Measurements from ENCODE around the gene MOXD1. TPM values are rescaled to one million over a fixed set of nuclear protein-coding genes. Genes with fewer than 3 reads are reported as not detected.

The MOXD1 gene
- polyA plus RNA-seq, 1 of the 3 experiments (the other 2 are of a cell fraction) = 252 TPM

DNA sequence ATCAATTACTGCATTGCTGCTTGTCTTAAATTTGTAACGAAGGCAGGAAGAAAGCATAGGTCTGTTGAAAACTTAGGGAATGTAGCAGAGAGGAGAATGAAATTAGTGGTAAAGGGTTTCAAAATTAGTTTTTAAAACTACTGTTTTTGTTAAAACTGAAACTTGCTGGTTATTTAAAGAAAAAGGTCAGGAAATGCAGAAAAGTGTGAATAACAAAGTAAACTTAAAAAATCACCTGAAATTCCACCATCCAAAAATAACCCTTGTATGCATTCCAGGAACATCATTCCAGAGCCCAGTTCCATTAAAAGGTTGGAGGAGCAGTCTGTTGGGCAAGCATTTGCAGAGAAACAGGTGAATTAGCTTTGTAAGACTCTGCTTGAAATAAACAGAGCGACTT is 3.1 kb upstream of the MOXD1 start (continued):
- TF ChIP-seq TAF1 (IDR thresholded peaks at IDR 0.05; ENCODE audit: borderline replicate concordance, low read depth, low read length) = no peak
- no peak for TF ChIP-seq CTCF (IDR thresholded peaks at IDR 0.05)
- TF ChIP-seq TEAD4 (IDR thresholded peaks at IDR 0.05; ENCODE audit: borderline replicate concordance, insufficient read depth) = no peak
- no peak for TF ChIP-seq RXRA (IDR thresholded peaks at IDR 0.05; ENCODE audit: borderline replicate concordance, low read depth)

GRCh38 chr6:132401618-132402285 is 477 bp upstream of the MOXD1 start:
- DNase-seq = no peak
- ChIA-PET CTCF (no interaction called here), POLR2A (no interaction called here)
- Histone ChIP-seq H3K36me3 (replicated peaks in 1 of 2; ENCODE audit: control insufficient read depth in 1 of 2, insufficient read depth in 2 of 2, low read length in 1 of 2) (no peaks in the 10 kb centered on the region), H3K27ac (ENCODE audit: low read depth in 2 of 2, low read length in 1 of 2) (peak overlapping the region; percentile 60 to 62), H3K4me1 (ENCODE audit: control insufficient read depth in 1 of 2, insufficient read depth in 2 of 2, low read depth in 1 of 2, low read length in 1 of 2) (peaks cover 0 to 2% of the 10 kb centered on the region in 2 experiments; a peak in 2 of 4 replicates), H3K4me3 (ENCODE audit: low read depth in 2 of 2, low read length in 1 of 2) (peak overlapping the region; percentile 57 to 75), H3K4me2 (peak overlapping the region; percentile 79), H2AFZ (ENCODE audit: low read depth) (peak overlapping the region; percentile 92), H3K27me3 (ENCODE audit: insufficient read depth) (peaks cover 20% of the 10 kb centered on the region; the same call in 1 of the 2 replicates), H3K9me3 (no peaks in the 10 kb centered on the region), H3K79me2 (ENCODE audit: insufficient read depth) (peaks cover 37% of the 10 kb centered on the region), H3K9ac (peak overlapping the region; percentile 86; the same call in 1 of the 2 replicates), H3F3A (replicated peaks; ENCODE audit: insufficient read depth) (peaks cover 20% of the 10 kb centered on the region), H3K9me2 (no peaks in the 10 kb centered on the region), H4K20me1 (ENCODE audit: insufficient read depth) (no peaks in the 10 kb centered on the region)
- no peak for TF ChIP-seq RXRA (IDR thresholded peaks at IDR 0.05; ENCODE audit: borderline replicate concordance, low read depth)
- TF ChIP-seq POLR2AphosphoS5 (IDR thresholded peaks at IDR 0.05; ENCODE audit: low read depth, low read length) = peak; percentile 12; the same call in 1 of the 2 replicates
- WGBS (ENCODE audit: low lambda C conversion rate) = 9% methylated on average over 32 of the region's 35 CpGs

DNA sequence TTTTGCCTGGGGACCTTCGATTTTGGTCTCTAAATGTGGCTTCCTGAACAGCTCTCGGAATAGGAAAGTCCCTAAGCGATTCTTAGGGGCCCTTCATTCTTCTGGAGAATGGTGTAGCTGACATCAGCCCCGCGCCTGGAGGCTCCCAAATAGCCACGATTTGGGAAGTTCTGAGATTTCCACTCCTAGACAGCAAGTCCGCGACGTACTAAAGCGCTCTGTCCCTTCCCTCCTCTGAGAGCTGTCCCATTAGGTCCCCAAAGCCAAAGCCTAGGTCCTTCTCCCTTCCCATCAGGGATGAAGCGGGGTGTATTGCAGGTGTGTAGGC is 756 bp downstream of the MOXD1 start:
- Histone ChIP-seq H2AFZ (ENCODE audit: low read depth) (peak overlapping the region; percentile 68; the same call in 1 of the 2 replicates), H3F3A (replicated peaks; ENCODE audit: insufficient read depth) (peaks cover 16% of the 10 kb centered on the region), H3K4me3 (ENCODE audit: low read depth in 2 of 2, low read length in 1 of 2) (peak overlapping the region; percentile 57 to 75), H3K27me3 (ENCODE audit: insufficient read depth) (peaks cover 20% of the 10 kb centered on the region; the same call in 1 of the 2 replicates), H3K79me2 (ENCODE audit: insufficient read depth) (peaks cover 50% of the 10 kb centered on the region), H3K27ac (ENCODE audit: low read depth in 2 of 2, low read length in 1 of 2) (peak overlapping the region; percentile 57 to 62), H3K4me1 (ENCODE audit: control insufficient read depth in 1 of 2, insufficient read depth in 2 of 2, low read depth in 1 of 2, low read length in 1 of 2) (peaks cover 0 to 2% of the 10 kb centered on the region in 2 experiments; a peak in 2 of 4 replicates), H3K9me3 (no peaks in the 10 kb centered on the region), H3K9me2 (no peaks in the 10 kb centered on the region), H4K20me1 (ENCODE audit: insufficient read depth) (no peaks in the 10 kb centered on the region), H3K36me3 (replicated peaks in 1 of 2; ENCODE audit: control insufficient read depth in 1 of 2, insufficient read depth in 2 of 2, low read length in 1 of 2) (no peaks in the 10 kb centered on the region), H3K4me2 (peak overlapping the region; percentile 79), H3K9ac (peak overlapping the region; percentile 86)
- DNase-seq = no peak
- TF ChIP-seq IRF3 (IDR thresholded peaks at IDR 0.05; ENCODE audit: low read depth, low read length) (no peak), FOSL2 (IDR thresholded peaks at IDR 0.05; ENCODE audit: borderline replicate concordance, low read depth) (no peak), RCOR1 (IDR thresholded peaks at IDR 0.05; ENCODE audit: low read length) (no peak), MXI1 (IDR thresholded peaks at IDR 0.05; ENCODE audit: low read depth, low read length) (no peak), RAD21 (IDR thresholded peaks at IDR 0.05; ENCODE audit: low read length) (no peak), CHD2 (IDR thresholded peaks at IDR 0.05; ENCODE audit: low read length, partially characterized antibody) (no peak), RFX5 (IDR thresholded peaks at IDR 0.05; ENCODE audit: low read length) (no peak)
- TF ChIP-seq, protein P1, sequence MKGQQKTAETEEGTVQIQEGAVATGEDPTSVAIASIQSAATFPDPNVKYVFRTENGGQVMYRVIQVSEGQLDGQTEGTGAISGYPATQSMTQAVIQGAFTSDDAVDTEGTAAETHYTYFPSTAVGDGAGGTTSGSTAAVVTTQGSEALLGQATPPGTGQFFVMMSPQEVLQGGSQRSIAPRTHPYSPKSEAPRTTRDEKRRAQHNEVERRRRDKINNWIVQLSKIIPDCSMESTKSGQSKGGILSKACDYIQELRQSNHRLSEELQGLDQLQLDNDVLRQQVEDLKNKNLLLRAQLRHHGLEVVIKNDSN (IDR thresholded peaks at IDR 0.05; ENCODE audit: borderline replicate concordance, low read depth) = no peak
- ChIA-PET CTCF (interaction anchor here (0.6 kb wide), 1 partner anchor 476 kb away, joined by 3 read pairs; no protein-coding TSS in a partner anchor), POLR2A (no interaction called here)
- WGBS (ENCODE audit: low lambda C conversion rate) = 17% methylated on average over 8 of the region's 11 CpGs

Measured in SK-N-SH (cell line).